Measurements from ENCODE around the gene ANO3. TPM values are rescaled to one million over a fixed set of nuclear protein-coding genes. Genes with fewer than 3 reads are reported as not detected.
"Not testable (repeated sequence)": the region's sequence is repeated elsewhere in the genome, so short reads cannot be mapped to it uniquely, and the experiment has no call there.

Gene ANO3
- total RNA-seq, 2 experiments from 2014 or later, result not detected

DNA sequence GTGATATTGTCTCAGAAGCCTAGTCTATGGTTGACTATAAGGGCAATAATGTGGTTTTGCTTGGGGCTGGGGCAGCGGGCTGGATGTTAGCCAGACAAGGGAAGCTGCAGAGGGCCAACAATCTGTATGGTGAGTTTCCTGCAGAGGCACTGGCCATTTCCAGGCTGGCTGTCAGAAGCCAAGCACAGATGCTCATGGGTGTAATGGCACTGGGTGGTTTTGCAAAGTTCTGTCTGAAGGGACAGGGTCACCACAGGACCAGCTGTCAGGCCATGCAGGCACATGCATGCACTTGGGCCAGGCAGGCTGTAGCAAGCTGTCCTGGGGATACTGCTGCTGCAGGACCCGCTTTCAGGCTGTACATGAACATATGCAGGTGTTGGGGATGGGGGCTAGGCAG, 281.8 kb downstream of the ANO3 start:
- ChIA-PET CTCF (no interaction called here), POLR2A (no interaction called here)
- Mint-ChIP-seq H3K4me1 (no peaks in the 10 kb centered on the region), H3K9me3 (peaks cover 7% of the 10 kb centered on the region), H3K4me3 (no peak overlapping the region), H3K27ac (no peak overlapping the region), H3K27me3 (no peaks in the 10 kb centered on the region), H3K36me3 (ENCODE audit: low read depth) (no peaks in the 10 kb centered on the region)
- no peak for DNase-seq

- ChIA-PET POLR2A (no interaction called here), CTCF (no interaction called here)
- Mint-ChIP-seq H3K4me1 (no peaks in the 10 kb centered on the region), H3K4me3 (no peak overlapping the region), H3K27me3 (no peaks in the 10 kb centered on the region), H3K9me3 (peaks cover 5% of the 10 kb centered on the region), H3K36me3 (ENCODE audit: low read depth) (no peaks in the 10 kb centered on the region), H3K27ac (no peak overlapping the region)
- no peak for DNase-seq
Measured at GRCh38 chr11:26618441-26618840, 286.5 kb downstream of the ANO3 start.

DNA sequence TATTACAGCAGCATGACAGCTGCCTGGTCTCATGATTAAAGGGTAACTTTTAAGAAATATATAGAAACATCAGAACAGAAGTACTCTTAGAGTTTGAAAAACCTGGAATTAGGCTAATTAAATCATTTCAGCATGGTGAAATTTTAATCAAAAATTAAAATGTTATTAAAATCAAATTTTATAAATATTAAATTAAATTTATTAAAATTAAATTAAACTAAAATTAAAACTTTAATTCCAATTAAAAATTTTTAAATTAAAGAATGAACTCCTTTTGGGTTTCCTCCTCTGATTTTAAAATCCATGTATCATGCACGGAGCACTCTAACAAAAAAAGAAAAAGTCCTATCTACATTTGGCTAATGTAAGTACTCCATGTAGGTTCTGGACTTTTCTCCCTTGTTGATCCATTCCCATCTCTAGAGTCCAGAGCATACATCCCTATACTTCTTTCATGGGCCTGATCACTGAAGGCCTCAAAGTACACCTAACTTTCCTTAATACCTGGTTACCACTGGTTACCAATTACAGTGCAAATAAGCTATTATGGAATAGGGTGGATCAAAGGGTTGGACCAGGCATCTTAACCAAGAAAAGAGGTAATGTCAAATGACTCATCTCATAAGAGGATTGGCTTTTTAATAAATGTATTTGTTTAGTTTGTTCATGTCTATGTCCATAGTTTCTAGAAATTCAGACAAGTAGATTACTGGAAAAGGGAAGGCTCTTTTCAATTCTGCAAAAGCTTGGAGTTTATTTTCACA, 288.5 kb downstream of the ANO3 start:
- DNase-seq, result no peak
- ChIA-PET CTCF (no interaction called here), POLR2A (no interaction called here)
- Mint-ChIP-seq H3K9me3 (peaks cover 5% of the 10 kb centered on the region), H3K4me1 (no peaks in the 10 kb centered on the region), H3K36me3 (ENCODE audit: low read depth) (no peaks in the 10 kb centered on the region), H3K27ac (no peak overlapping the region), H3K27me3 (no peaks in the 10 kb centered on the region), H3K4me3 (no peak overlapping the region)

GRCh38 chr11:26621132-26621531, 289.2 kb downstream of the ANO3 start:
- H3K27me3 Mint-ChIP-seq, result no peaks in the 10 kb centered on the region
- CTCF ChIA-PET, result no interaction called here

DNA sequence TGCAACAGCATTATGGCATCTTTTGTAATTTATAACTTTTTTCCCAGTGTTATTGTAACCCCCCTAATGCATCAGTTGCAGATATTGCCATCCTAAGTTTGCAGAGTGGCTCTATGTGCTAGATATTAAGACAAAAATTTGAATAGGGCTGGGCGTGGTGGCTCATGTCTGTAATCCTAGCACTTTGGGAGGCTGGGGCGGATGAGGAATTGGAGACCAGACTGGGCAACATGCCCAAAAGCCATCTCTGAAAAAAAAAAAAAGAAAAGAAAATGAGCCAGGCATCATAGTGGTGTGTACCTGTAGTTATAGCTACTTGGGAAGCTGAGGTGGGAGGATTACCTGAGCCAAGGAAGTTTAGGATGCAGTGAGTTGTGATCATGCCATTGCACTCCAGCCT, 290.3 kb downstream of the ANO3 start:
- POLR2A ChIA-PET, result no interaction called here
- CTCF ChIA-PET, result no interaction called here
- Mint-ChIP-seq H3K36me3 (ENCODE audit: low read depth) (no peaks in the 10 kb centered on the region), H3K27me3 (no peaks in the 10 kb centered on the region), H3K27ac (no peak overlapping the region), H3K9me3 (peaks cover 7% of the 10 kb centered on the region), H3K4me1 (no peaks in the 10 kb centered on the region), H3K4me3 (no peak overlapping the region)
- no peak for DNase-seq

More at GRCh38 chr11:26621132-26621531, 289.2 kb downstream of the ANO3 start:
- H3K4me3 Mint-ChIP-seq, result no peak overlapping the region
- H3K27ac Mint-ChIP-seq, result no peak overlapping the region
- no peaks in the 10 kb centered on the region for H3K36me3 Mint-ChIP-seq (ENCODE audit: low read depth)
- POLR2A ChIA-PET, result no interaction called here
- H3K4me1 Mint-ChIP-seq, result no peaks in the 10 kb centered on the region
- peaks cover 7% of the 10 kb centered on the region for H3K9me3 Mint-ChIP-seq
- DNase-seq, result no peak

DNA sequence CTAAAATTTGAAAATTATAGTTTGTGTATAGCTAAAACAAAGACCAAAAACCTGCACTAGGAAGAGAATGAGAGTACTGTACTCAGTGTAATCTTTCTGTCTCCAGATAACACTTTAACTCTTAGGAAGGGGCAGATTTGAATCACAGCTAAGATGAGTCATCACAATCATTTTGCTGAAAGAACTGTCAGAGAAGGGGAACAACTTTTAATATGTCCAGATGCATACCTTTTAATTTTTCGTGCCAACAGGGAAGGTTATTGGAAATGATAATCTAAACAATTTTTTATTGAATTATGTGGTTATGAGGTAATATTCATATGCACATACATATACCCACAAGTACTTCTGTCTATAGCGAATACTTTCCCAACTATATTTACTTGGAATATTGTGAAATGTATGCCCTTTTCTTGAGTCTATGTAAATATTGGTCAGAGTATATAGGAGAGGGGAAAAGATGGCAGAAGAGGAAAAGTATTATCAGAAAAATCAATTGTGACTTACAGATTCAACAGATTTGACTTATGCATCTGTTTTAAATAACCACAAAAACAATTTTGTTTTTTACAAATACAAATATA, 291.2 kb downstream of the ANO3 start:
- no peak overlapping the region for H3K4me3 Mint-ChIP-seq
- no peak overlapping the region for H3K27ac Mint-ChIP-seq
- no peaks in the 10 kb centered on the region for H3K27me3 Mint-ChIP-seq
- H3K9me3 Mint-ChIP-seq, result peaks cover 6% of the 10 kb centered on the region
- ChIA-PET CTCF (no interaction called here), POLR2A (no interaction called here)
- no peaks in the 10 kb centered on the region for H3K4me1 Mint-ChIP-seq
- no peaks in the 10 kb centered on the region for H3K36me3 Mint-ChIP-seq (ENCODE audit: low read depth)
- DNase-seq, result no peak

DNA sequence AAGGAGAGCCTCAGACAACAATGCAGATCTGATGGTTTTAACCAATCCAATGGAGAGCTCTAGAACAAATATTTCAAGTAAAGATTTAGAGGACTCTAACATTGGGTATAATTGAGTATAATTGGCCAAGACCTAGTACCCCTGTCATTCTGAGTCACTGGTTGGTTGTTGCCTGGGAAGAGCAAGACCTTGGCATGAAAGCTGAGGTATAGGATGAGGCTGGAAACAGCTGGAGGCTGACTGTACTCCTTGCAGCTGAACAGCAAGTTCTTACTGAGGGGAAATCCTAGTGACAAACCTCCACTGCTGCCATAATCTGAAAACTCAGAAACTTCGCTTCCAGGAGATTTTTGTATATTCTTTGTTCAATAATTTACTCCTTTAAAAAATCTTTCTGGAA, 294.4 kb downstream of the ANO3 start:
- H3K4me1 Mint-ChIP-seq, result no peaks in the 10 kb centered on the region
- H3K27me3 Mint-ChIP-seq, result no peaks in the 10 kb centered on the region
- POLR2A ChIA-PET, result no interaction called here

DNA sequence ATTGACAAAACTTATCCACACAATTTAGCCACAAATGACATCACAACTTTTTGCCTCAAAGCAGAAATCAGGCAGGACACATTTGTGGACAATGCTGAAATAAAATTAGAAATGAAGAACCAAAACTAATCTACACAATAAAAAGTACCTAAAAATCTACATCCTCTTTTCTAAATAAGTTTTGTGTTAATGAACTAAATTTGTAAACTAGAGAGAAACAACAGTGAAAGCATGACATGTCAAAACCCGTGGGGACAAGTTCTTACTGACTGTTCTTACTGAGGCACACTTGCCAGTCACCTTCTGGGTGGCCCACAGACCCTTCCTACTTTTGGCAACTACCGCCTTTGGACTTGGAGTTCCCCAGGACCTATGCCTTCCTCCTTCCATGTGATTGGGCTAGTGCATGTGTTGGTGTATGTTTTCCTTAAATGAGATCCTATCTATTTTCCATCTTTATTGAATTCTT, 300.8 kb downstream of the ANO3 start:
- Mint-ChIP-seq H3K27me3 (no peaks in the 10 kb centered on the region), H3K9me3 (no peaks in the 10 kb centered on the region), H3K27ac (no peak overlapping the region), H3K4me1 (no peaks in the 10 kb centered on the region), H3K4me3 (no peak overlapping the region), H3K36me3 (ENCODE audit: low read depth) (no peaks in the 10 kb centered on the region)
- CTCF ChIA-PET, result no interaction called here
- POLR2A ChIA-PET, result no interaction called here
- DNase-seq, result no peak

More for the DNA sequence above, 294.4 kb downstream of the ANO3 start:
- no peak overlapping the region for H3K27ac Mint-ChIP-seq
- CTCF ChIA-PET, result no interaction called here
- no peak overlapping the region for H3K4me3 Mint-ChIP-seq
- no peak for DNase-seq
- no peaks in the 10 kb centered on the region for H3K36me3 Mint-ChIP-seq (ENCODE audit: low read depth)
- peaks cover 2% of the 10 kb centered on the region for H3K9me3 Mint-ChIP-seq

- POLR2A ChIA-PET; H3K4me1 Mint-ChIP-seq; DNase-seq; H3K27ac Mint-ChIP-seq; H3K36me3 Mint-ChIP-seq (ENCODE audit: low read depth); H3K27me3 Mint-ChIP-seq; CTCF ChIA-PET; H3K4me3 Mint-ChIP-seq; H3K9me3 Mint-ChIP-seq: not testable (repeated sequence)
Measured at GRCh38 chr11:26643314-26643713, 311.4 kb downstream of the ANO3 start.

DNA sequence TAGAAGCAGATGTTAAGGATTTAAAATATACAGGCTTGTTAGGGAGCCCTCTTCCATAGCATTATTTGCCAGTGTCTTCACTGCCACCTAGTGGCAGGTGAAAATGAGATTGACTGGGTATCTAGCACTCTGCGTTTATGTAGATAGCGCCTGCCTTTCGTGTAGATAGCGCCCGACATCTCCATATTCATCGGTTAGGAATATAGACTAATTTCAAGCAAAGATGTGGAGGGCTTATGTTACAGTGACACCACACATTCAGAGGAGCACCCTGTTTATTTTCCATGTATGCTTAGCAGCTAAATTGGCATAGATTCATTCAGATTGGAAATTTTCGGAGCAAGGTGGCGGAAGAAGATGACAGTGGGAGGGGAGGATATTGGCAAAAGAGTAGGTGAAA, 318.0 kb downstream of the ANO3 start:
- Mint-ChIP-seq H3K36me3 (ENCODE audit: low read depth) (no peaks in the 10 kb centered on the region), H3K27ac (no peak overlapping the region), H3K9me3 (no peaks in the 10 kb centered on the region), H3K4me1 (no peaks in the 10 kb centered on the region), H3K27me3 (no peaks in the 10 kb centered on the region), H3K4me3 (no peak overlapping the region)
- ChIA-PET POLR2A (no interaction called here), CTCF (interaction anchor here (0.8 kb wide), 1 partner anchor 351 kb away, joined by 3 read pairs; no protein-coding TSS in a partner anchor)
- DNase-seq, result peak; percentile 17

- POLR2A ChIA-PET, result no interaction called here
- CTCF ChIA-PET, result no interaction called here
- H3K4me1 Mint-ChIP-seq, result no peaks in the 10 kb centered on the region
- H3K4me3 Mint-ChIP-seq, result no peak overlapping the region
- no peaks in the 10 kb centered on the region for H3K9me3 Mint-ChIP-seq
- no peak overlapping the region for H3K27ac Mint-ChIP-seq
- no peaks in the 10 kb centered on the region for H3K36me3 Mint-ChIP-seq (ENCODE audit: low read depth)
- H3K27me3 Mint-ChIP-seq, result no peaks in the 10 kb centered on the region
- no peak for DNase-seq
Measured at GRCh38 chr11:26651916-26652315, 320.0 kb downstream of the ANO3 start.

- Mint-ChIP-seq H3K27ac (no peak overlapping the region), H3K4me3 (no peak overlapping the region), H3K9me3 (no peaks in the 10 kb centered on the region), H3K36me3 (ENCODE audit: low read depth) (no peaks in the 10 kb centered on the region), H3K27me3 (no peaks in the 10 kb centered on the region), H3K4me1 (no peaks in the 10 kb centered on the region)
- POLR2A ChIA-PET, result no interaction called here
- CTCF ChIA-PET, result interaction anchor here (0.6 kb wide), 1 partner anchor 830 kb away, joined by 3 read pairs; no protein-coding TSS in a partner anchor
- DNase-seq, result no peak
Measured at GRCh38 chr11:26655287-26655686, 323.4 kb downstream of the ANO3 start.

DNA sequence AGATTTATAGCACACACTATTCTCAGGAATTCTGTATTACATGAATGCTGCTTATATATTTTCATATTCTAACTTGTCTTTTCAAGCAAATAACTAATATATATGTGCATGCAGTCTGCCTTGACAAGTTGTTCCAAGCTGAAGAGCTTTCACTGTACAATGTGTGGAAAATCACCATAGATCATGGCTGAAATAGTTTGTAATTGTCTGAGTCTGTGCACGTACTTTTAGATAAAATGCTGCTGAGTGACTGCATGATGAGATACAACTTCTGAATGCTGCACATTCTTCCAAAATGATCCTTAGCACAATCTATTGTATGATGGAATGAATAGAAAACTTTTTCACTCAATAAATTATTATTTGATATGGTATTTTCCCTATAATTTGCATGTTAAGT, 331.0 kb downstream of the ANO3 start:
- H3K27me3 Mint-ChIP-seq, result no peaks in the 10 kb centered on the region
- no peaks in the 10 kb centered on the region for H3K9me3 Mint-ChIP-seq
- POLR2A ChIA-PET, result no interaction called here
- DNase-seq, result no peak
- H3K4me3 Mint-ChIP-seq, result no peak overlapping the region
- no peaks in the 10 kb centered on the region for H3K4me1 Mint-ChIP-seq
- no peak overlapping the region for H3K27ac Mint-ChIP-seq
- H3K36me3 Mint-ChIP-seq (ENCODE audit: low read depth), result no peaks in the 10 kb centered on the region
- CTCF ChIA-PET, result no interaction called here

DNA sequence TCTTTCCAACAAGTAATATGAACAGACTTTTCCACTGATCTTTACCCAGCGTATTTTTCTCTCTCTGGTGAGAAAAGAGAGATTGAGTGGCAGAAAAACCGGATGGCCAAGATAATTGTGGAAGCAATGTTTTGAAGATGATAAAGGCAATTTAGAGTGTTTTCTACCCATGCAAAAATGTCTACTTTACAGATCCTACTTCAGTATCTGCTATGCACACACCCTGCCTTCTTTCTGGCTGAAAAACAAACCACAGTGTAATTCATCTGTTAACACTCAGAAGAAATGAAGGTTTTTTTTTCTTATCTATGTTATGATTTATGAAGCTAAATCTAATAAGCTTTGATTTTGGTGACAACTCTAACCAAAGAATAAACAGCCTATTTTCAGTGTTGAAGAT, 333.1 kb downstream of the ANO3 start:
- Mint-ChIP-seq H3K4me3 (no peak overlapping the region), H3K4me1 (no peaks in the 10 kb centered on the region), H3K27ac (no peak overlapping the region), H3K27me3 (no peaks in the 10 kb centered on the region), H3K36me3 (ENCODE audit: low read depth) (no peaks in the 10 kb centered on the region), H3K9me3 (no peaks in the 10 kb centered on the region)
- DNase-seq, result no peak
- ChIA-PET CTCF (no interaction called here), POLR2A (no interaction called here)
